ENCODE results near the gene CDY1B.
"Not testable (repeated sequence)": the region's sequence is repeated elsewhere in the genome, so short reads cannot be mapped to it uniquely, and the experiment has no call there.

Gene CDY1B, protein sequence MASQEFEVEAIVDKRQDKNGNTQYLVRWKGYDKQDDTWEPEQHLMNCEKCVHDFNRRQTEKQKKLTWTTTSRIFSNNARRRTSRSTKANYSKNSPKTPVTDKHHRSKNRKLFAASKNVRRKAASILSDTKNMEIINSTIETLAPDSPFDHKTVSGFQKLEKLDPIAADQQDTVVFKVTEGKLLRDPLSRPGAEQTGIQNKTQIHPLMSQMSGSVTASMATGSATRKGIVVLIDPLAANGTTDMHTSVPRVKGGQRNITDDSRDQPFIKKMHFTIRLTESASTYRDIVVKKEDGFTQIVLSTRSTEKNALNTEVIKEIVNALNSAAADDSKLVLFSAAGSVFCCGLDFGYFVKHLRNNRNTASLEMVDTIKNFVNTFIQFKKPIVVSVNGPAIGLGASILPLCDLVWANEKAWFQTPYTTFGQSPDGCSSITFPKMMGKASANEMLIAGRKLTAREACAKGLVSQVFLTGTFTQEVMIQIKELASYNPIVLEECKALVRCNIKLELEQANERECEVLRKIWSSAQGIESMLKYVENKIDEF

DNA sequence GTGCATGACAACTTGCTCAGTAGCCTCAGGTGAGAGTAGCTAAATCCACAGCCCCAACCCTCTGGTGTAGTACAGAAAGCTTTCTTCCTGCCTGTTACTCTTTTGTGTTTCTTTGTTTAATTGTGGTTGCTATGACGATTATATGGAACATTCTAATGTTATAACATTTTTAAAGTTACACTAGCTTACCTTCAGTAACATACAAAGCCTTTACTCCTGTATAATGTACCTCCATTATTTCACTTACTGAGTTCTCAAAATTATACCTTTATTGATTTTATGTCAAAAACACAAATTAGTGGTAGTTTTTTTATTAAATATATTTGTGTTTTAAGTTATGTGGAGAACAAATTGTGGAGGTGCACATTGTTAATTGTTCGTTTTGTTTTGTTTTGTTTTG lies at the start of gene CDY1B:
Gene CDY1B (minus strand): TSS at position 101 of the 400 bp plus-strand sequence. CDS start 331 bp downstream, outside the sequence.
- H3K27ac ChIP-seq; H3K4me3 ChIP-seq; DNase-seq (ENCODE audit: low spot score): not testable (repeated sequence)

DNA sequence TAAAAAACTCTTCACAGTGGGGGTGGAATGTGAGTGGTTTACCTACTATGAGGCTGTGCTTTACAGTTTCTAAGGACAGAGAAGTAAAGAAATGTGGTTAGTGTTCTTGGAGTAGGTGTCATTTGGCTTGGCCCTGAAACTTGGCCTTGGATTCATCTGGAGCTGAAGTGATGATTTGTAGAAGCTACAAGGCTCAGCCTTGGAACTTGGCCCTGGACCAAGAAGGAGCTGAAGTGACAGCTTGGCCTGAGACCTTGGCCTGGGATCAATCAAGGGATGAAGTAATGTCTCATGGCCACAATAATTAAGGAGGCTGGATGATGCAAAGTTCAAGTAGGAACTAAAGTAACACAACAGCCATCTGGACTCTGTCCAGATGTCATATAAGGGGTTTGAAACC lies 1.7 kb upstream of the CDY1B start:
- H3K27ac ChIP-seq; DNase-seq (ENCODE audit: low spot score); H3K4me3 ChIP-seq: not testable (repeated sequence)

DNA sequence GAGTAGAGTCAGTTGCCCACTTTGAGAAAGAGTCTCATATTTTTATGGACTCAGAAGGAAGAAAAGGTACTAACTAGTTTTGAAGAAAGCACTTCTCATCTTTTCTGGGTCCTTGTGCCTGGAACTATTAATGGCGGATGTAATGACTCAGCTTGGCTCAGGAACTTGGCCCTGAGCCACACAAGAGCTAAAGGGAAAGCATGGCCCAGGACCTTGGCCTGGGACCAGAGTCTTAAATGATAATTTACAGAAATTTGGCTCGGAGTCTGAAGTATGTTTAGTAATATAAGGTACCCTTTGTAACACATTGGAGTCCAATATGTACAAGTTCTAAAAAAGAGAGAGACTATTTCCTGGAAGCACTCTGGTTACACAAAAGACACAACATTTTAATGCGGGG lies 4.6 kb downstream of the CDY1B start:
- not testable (repeated sequence) for DNase-seq (ENCODE audit: low spot score); H3K27ac ChIP-seq; H3K4me3 ChIP-seq

DNA sequence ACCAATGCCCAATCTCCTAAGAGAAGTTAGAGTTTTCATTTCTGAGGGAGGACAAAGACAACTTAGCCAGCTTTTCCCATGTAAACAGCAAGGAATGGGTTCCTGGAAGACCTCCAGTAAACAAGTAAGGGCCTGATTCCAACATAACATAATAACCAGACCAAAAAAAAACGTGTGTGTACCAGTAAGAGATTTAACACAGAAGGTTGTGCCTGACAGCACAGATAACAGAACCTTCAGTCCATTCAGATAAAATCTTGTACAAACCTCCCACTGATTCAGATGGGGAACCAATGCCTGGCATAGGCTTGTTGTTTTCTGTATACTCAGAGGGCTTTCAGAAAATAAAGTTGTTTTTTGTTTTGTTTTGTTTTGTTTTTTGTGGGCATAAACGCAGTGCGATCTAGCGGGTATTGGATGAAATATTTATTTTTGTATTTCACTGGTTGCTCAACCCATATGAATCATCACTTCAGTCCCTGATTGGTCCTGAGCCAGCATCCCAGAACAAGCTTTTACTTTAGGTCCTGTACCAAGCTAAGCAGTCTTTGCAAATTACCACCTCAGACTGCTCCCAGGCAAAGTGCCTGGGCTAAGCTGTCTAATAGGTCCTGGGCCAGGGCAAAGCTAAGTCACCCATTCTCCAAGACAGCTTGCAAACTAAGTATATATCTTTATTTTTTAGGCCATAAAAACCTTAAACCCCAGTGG lies 8.7 kb downstream of the CDY1B start:
- not testable (repeated sequence) for DNase-seq (ENCODE audit: low spot score); H3K4me3 ChIP-seq; H3K27ac ChIP-seq

DNA sequence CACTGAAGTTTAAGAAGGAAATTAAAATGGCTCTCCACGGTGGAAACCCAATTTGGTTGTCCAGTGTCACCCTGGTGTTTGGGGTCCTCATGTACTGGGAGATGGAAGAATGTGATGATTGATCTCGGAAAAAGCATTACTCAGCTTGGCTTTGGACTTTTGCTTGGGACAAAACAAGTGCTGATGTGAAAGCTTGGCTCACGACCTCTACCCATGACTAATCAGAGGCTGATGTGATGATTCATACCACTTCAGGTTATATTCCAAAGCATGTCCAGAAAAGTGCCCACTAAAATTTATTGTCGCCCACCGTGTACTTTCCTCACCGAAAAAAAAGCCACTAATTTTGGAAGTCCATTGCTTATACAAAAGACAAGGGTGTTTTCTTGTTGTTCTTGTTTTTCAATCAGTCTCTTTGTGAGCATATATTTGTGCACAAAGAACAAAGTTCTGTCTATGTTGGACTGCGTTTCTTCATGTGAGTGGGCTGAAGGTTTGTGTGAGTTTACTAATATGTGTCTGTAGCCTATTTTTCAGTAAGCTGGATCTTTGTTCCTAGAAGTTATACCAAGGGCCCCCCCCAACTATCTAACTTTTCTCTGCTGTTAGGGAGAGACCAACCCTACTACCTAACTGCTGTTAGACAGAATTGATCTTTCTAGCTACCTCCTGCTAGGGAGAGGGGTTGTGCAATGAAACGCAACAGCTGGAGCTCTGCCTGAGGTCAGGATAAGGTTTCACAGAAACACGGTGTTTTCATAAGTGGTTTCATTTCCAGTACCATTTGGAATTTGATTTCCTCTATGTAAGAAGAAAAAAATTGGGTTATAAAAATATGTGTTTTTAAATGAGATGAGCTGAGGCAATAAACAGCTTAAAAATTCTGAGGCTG lies 21.4 kb downstream of the CDY1B start:
- not testable (repeated sequence) for DNase-seq (ENCODE audit: low spot score); H3K4me3 ChIP-seq; H3K27ac ChIP-seq

Measured in coronary artery (tissue), 2 donors.